AG09319 (cell line): ENCODE data around the gene ESPNL.

ENCODE experiments used
- DNase-seq: peaks from one replicate; pipeline ENCODE4 v3.0.0-alpha.2; 2010; ENCODE audit warnings: low read depth; ENCODE audit errors: extremely low read depth
- CTCF ChIP-seq: IDR thresholded peaks from 2 replicates; pipeline ENCODE4 v1.5.1; 2011; ENCODE audit warnings: low read depth, mild to moderate bottlenecking, inconsistent platforms, low read length, moderate library complexity

The ESPNL gene

DNA sequence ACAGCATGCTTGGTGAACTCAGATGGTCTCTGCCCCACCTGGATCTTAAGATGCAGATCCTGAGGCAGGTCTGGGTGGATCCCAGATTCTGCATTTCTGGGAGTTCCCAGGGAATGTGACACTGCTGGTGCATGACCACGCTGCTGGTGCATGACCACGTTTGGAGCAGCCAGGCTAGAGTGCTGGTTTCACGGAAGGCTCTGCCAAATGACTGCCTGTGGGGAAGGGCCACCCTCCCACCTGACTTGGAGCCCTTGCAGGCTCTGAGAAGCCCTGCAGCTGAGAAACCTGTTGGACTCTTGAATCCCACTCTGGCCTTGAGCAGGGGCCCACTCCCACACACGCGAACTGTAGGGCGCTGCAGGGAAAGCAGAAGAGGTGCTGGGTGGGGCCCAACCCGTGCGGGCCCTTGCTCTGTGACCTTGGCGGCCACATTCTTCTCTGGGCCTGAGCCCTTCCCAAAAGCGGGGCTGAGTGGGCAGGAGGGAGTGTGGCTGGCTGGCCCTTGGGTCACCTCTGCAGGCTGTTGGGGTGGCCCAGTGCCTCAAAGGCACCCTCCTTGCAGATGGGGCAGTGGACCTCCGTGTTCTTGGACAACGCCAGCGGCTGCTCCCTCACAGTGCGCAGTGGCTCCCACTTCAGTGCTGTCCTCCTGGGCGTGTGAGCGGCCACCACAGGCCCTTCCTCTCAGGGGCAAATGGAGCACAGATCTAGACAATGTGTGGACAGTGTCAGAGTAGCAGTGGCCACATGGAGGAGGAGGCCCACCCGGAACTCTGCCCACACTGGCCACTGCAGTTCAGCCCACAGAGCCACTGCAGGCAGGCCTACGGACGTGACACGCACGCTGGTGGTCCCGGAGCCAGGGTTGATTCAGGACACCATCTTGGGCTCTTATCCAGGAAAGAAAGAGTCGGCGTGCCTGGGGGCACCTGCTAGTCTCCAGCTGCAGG, 66.5 kb downstream of the ESPNL start:
- TF ChIP-seq CTCF: no peak
- no peak for DNase-seq

DNA sequence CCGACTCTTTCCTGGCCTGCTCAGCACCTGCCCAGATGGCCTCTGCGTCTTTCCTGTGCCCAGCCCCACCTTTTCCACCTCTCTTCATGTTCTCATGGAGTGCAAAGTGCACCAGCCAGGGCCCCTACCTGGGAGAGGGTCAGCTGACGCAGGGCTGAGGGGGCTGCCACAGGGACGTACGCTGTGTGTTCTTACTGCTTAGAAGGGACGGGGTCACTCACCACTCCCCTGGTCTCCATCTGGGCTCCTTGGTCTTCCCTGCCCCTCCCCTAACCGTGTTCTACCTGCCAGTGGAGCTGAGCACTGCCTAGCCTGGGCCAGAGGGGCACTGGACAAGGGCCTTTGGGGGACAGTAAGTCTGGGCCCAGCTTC, 67.2 kb downstream of the ESPNL start:
- no peak for DNase-seq
- TF ChIP-seq CTCF: no peak

DNA sequence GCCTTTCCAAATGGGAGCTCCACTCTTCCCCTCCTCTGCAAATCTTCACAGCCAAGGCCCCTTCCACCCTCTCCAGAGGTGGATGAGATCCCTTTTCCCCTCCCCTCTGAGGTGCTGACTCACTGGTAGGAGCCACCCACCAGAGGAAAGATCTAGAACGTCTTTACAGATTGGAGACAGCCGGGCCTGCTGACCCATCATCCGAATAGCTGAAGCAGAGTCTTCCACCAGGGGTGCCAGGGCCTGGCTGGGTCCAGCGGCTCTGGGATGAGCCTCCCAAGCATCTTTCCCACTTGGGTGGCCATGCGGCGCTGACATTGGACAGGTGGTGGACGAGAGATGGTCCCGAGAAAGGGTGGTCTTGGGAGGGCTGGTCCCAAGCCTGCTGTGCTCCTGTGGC, 67.6 kb downstream of the ESPNL start:
- no peak for DNase-seq
- TF ChIP-seq CTCF: no peak

DNA sequence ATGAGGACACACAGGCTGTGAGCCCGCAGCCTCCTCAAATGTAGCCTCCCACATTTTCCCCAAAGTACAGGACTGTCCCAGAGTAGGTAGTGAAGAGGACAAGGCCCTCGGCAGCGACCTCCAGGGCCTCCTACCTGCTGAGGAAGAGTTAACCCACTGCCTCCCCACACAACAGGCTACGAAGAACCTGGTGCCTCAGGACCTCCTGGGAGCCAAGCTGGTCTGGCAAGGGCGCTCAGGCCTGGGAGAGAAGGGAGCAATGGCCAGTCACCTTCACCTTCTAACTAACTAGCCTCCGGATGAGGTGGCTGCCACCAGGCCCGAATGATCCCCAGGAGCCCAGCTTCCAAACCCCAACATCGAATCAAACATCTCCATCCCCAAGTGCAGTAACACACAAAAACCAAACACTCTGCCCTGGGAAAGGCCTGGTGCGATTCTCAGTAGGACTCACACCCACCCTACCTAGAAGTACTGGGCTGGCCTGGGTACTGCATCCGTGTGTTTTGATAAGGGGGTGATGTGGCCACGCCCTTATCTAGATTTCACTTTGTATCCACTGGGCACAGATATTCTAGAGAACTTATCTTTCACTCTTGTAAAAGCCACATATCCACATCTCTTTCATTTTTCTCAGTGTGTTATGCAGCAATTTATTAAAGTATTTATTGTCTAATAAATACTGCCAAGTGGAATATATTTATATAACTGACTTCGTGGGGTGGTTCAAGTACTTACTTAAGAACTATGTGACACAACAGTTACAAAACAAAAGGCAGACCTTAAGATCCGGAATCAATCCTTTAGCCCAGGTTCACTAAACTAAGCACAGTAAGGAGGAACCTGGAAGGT, 68.3 kb downstream of the ESPNL start:
- no peak for TF ChIP-seq CTCF
- DNase-seq: no peak

DNA sequence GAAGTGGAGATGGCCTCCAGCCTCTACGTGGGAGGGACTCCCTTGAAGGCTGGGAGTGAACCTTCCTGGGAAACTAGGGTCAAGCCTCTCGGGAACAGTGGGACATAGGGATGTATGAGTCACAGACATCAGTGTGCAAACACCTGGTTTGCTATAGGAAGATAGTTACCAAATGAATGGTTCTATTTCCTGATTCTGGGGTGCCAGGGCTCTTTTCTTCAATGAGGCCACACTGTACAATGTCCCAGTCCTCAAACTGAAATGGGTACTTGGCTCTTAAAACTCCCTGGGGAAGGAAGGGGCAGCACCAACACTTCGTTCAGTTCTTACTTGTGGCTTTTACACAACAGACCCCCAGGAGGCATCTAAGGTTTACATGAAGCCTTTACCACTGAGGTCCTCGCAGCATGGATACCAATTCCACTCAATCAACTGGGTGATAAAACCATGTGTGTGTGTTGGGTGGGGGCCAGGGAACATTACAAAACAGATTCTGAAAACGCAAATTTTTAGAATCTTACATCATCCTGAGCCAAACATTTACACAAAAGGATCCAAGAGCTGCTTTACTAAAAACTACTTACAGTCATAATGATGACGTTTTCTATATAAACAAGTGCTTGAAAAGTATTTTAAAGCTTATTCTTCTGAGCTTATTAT, 69.0 kb downstream of the ESPNL start:
- peak; percentile 89 for DNase-seq
- no peak for TF ChIP-seq CTCF

DNA sequence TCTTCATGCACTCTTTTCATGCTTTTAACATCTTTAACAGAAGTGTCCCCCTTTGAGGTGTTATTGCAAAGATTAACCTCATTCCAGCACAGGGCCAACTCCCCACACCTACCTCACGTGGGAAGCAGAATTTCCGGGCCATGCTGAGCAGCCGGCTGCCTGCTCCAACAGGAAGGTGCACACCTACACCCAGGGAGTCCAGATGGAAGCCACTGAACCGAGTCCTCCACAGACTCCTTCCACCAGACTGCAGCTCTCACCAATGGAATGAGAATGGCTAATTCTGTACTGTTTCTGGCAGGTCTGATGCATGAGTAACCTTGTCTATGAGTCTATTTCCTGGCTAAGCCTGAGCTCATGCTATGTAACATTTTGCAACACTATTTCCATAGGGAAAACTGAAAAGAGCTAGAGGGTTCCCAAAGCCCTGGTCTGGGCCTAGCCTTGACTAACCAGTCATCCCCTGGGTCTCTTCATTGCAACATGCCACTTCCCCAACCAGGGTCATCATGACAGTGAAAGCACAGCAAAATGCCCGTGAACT, 69.6 kb downstream of the ESPNL start:
- TF ChIP-seq CTCF: no peak
- peak; percentile 81 for DNase-seq
